ENCODE data around the gene CCL4L2. TPM values are rescaled to one million over a fixed set of nuclear protein-coding genes. Genes with fewer than 3 reads are reported as not detected.
"Not testable (repeated sequence)": the region's sequence is repeated elsewhere in the genome, so short reads cannot be mapped to it uniquely, and the experiment has no call there.

Gene CCL4L2
- total RNA-seq, 1 donor from 2014 or later: 1.6 TPM

GRCh38 chr17:36186810-36187763 lies 23.8 kb upstream of the CCL4L2 start:
- not testable (repeated sequence) for H3K36me3 ChIP-seq (ENCODE audit: control insufficient read depth in 3 of 3, insufficient read depth in 3 of 3, low read length in 3 of 3); H3K4me1 ChIP-seq (ENCODE audit: control insufficient read depth in 3 of 3, insufficient read depth in 3 of 3, low read length in 3 of 3); H3K4me3 ChIP-seq (ENCODE audit: low read length in 3 of 3); H3K9ac ChIP-seq (ENCODE audit: low read depth in 1 of 3, low read length in 3 of 3); H3K9me3 ChIP-seq (ENCODE audit: control insufficient read depth in 3 of 3, low read length in 3 of 3)
- peak overlapping the region; percentile 30 for H3K27ac ChIP-seq (ENCODE audit: low read depth, low read length)
- H3K27me3 ChIP-seq (ENCODE audit: control insufficient read depth in 3 of 3, insufficient read depth in 3 of 3, low read length in 3 of 3): peaks cover 4 to 17% (median 9%) of the 10 kb centered on the region in 3 donors

- Histone ChIP-seq H3K27ac (ENCODE audit: low read depth, low read length) (peak overlapping the region; percentile 30), H3K27me3 (ENCODE audit: control insufficient read depth in 3 of 3, insufficient read depth in 3 of 3, low read length in 3 of 3) (peaks cover 0 to 11% (median 4%) of the 10 kb centered on the region in 3 donors)
- H3K4me3 ChIP-seq (ENCODE audit: low read length in 3 of 3); H3K9ac ChIP-seq (ENCODE audit: low read depth in 1 of 3, low read length in 3 of 3); H3K4me1 ChIP-seq (ENCODE audit: control insufficient read depth in 3 of 3, insufficient read depth in 3 of 3, low read length in 3 of 3); H3K9me3 ChIP-seq (ENCODE audit: control insufficient read depth in 3 of 3, low read length in 3 of 3); H3K36me3 ChIP-seq (ENCODE audit: control insufficient read depth in 3 of 3, insufficient read depth in 3 of 3, low read length in 3 of 3): not testable (repeated sequence)
Observed at GRCh38 chr17:36187943-36188665, 22.8 kb upstream of the CCL4L2 start.

GRCh38 chr17:36188891-36189306 lies 22.0 kb upstream of the CCL4L2 start:
- peak overlapping the region; percentile 36 for H3K27ac ChIP-seq (ENCODE audit: low read depth, low read length)
- H3K4me1 ChIP-seq (ENCODE audit: control insufficient read depth in 3 of 3, insufficient read depth in 3 of 3, low read length in 3 of 3): peaks cover 0 to 2% (median 0%) of the 10 kb centered on the region in 3 donors
- H3K4me3 ChIP-seq (ENCODE audit: low read length in 3 of 3): no peak overlapping the region
- H3K9me3 ChIP-seq (ENCODE audit: control insufficient read depth in 3 of 3, low read length in 3 of 3): no peaks in the 10 kb centered on the region
- no peaks in the 10 kb centered on the region for H3K36me3 ChIP-seq (ENCODE audit: control insufficient read depth in 3 of 3, insufficient read depth in 3 of 3, low read length in 3 of 3)
- no peak overlapping the region for H3K9ac ChIP-seq (ENCODE audit: low read depth in 1 of 3, low read length in 3 of 3)
- peaks cover 0 to 5% (median under 1%) of the 10 kb centered on the region in 3 donors for H3K27me3 ChIP-seq (ENCODE audit: control insufficient read depth in 3 of 3, insufficient read depth in 3 of 3, low read length in 3 of 3)

GRCh38 chr17:36189993-36190392 lies 20.9 kb upstream of the CCL4L2 start:
- H3K9me3 ChIP-seq (ENCODE audit: control insufficient read depth in 3 of 3, low read length in 3 of 3); H3K4me1 ChIP-seq (ENCODE audit: control insufficient read depth in 3 of 3, insufficient read depth in 3 of 3, low read length in 3 of 3); H3K36me3 ChIP-seq (ENCODE audit: control insufficient read depth in 3 of 3, insufficient read depth in 3 of 3, low read length in 3 of 3); H3K27ac ChIP-seq (ENCODE audit: low read depth, low read length); H3K4me3 ChIP-seq (ENCODE audit: low read length in 3 of 3); H3K9ac ChIP-seq (ENCODE audit: low read depth in 1 of 3, low read length in 3 of 3); H3K27me3 ChIP-seq (ENCODE audit: control insufficient read depth in 3 of 3, insufficient read depth in 3 of 3, low read length in 3 of 3): not testable (repeated sequence)

GRCh38 chr17:36190549-36191330 lies 20.1 kb upstream of the CCL4L2 start:
- not testable (repeated sequence) for H3K9ac ChIP-seq (ENCODE audit: low read depth in 1 of 3, low read length in 3 of 3); H3K36me3 ChIP-seq (ENCODE audit: control insufficient read depth in 3 of 3, insufficient read depth in 3 of 3, low read length in 3 of 3); H3K4me3 ChIP-seq (ENCODE audit: low read length in 3 of 3); H3K27ac ChIP-seq (ENCODE audit: low read depth, low read length); H3K9me3 ChIP-seq (ENCODE audit: control insufficient read depth in 3 of 3, low read length in 3 of 3); H3K4me1 ChIP-seq (ENCODE audit: control insufficient read depth in 3 of 3, insufficient read depth in 3 of 3, low read length in 3 of 3); H3K27me3 ChIP-seq (ENCODE audit: control insufficient read depth in 3 of 3, insufficient read depth in 3 of 3, low read length in 3 of 3)

- Histone ChIP-seq H3K4me3 (ENCODE audit: low read length in 3 of 3) (no peak overlapping the region), H3K27me3 (ENCODE audit: control insufficient read depth in 3 of 3, insufficient read depth in 3 of 3, low read length in 3 of 3) (peaks cover 2 to 4% (median 4%) of the 10 kb centered on the region in 3 donors), H3K36me3 (ENCODE audit: control insufficient read depth in 3 of 3, insufficient read depth in 3 of 3, low read length in 3 of 3) (no peaks in the 10 kb centered on the region), H3K4me1 (ENCODE audit: control insufficient read depth in 3 of 3, insufficient read depth in 3 of 3, low read length in 3 of 3) (peaks cover 0 to 2% (median 0%) of the 10 kb centered on the region in 3 donors), H3K27ac (ENCODE audit: low read depth, low read length) (no peak overlapping the region), H3K9ac (ENCODE audit: low read depth in 1 of 3, low read length in 3 of 3) (no peak overlapping the region), H3K9me3 (ENCODE audit: control insufficient read depth in 3 of 3, low read length in 3 of 3) (no peaks in the 10 kb centered on the region)
Observed at GRCh38 chr17:36193216-36193775, 17.6 kb upstream of the CCL4L2 start.

GRCh38 chr17:36194147-36194831 lies 16.6 kb upstream of the CCL4L2 start:
- H3K4me1 ChIP-seq (ENCODE audit: control insufficient read depth in 3 of 3, insufficient read depth in 3 of 3, low read length in 3 of 3); H3K27ac ChIP-seq (ENCODE audit: low read depth, low read length); H3K27me3 ChIP-seq (ENCODE audit: control insufficient read depth in 3 of 3, insufficient read depth in 3 of 3, low read length in 3 of 3); H3K36me3 ChIP-seq (ENCODE audit: control insufficient read depth in 3 of 3, insufficient read depth in 3 of 3, low read length in 3 of 3); H3K4me3 ChIP-seq (ENCODE audit: low read length in 3 of 3); H3K9me3 ChIP-seq (ENCODE audit: control insufficient read depth in 3 of 3, low read length in 3 of 3); H3K9ac ChIP-seq (ENCODE audit: low read depth in 1 of 3, low read length in 3 of 3): not testable (repeated sequence)

GRCh38 chr17:36194832-36195433 lies 15.9 kb upstream of the CCL4L2 start:
- H3K9ac ChIP-seq (ENCODE audit: low read depth in 1 of 3, low read length in 3 of 3); H3K4me3 ChIP-seq (ENCODE audit: low read length in 3 of 3): not testable (repeated sequence)

More at GRCh38 chr17:36194832-36195433, 15.9 kb upstream of the CCL4L2 start:
- H3K9me3 ChIP-seq (ENCODE audit: control insufficient read depth in 3 of 3, low read length in 3 of 3); H3K36me3 ChIP-seq (ENCODE audit: control insufficient read depth in 3 of 3, insufficient read depth in 3 of 3, low read length in 3 of 3); H3K4me1 ChIP-seq (ENCODE audit: control insufficient read depth in 3 of 3, insufficient read depth in 3 of 3, low read length in 3 of 3); H3K27ac ChIP-seq (ENCODE audit: low read depth, low read length); H3K27me3 ChIP-seq (ENCODE audit: control insufficient read depth in 3 of 3, insufficient read depth in 3 of 3, low read length in 3 of 3): not testable (repeated sequence)
